NCI-H1092 (cell line): Measurements from ENCODE around the gene ATXN1.
"Not testable (repeated sequence)": the region's sequence is repeated elsewhere in the genome, so short reads cannot be mapped to it uniquely, and the experiment has no call there.

ENCODE experiments used
- DNase-seq: peaks from one replicate; lab custom pipeline; 2025; lab: John Stamatoyannopoulos, UW

Gene ATXN1

GRCh38 chr6:16639684-16640480 is 121.4 kb downstream of the ATXN1 start:
- DNase-seq, result no peak

GRCh38 chr6:16637635-16638034 is 123.6 kb downstream of the ATXN1 start:
- DNase-seq, result no peak

- no peak for DNase-seq
These were observed 125.3 kb downstream of the ATXN1 start for GRCh38 chr6:16635810-16636602.

GRCh38 chr6:16635291-16635809 is 125.9 kb downstream of the ATXN1 start:
- no peak for DNase-seq

- DNase-seq, result no peak
These were observed 126.4 kb downstream of the ATXN1 start for GRCh38 chr6:16634855-16635254.

- DNase-seq, result no peak
These were observed 127.3 kb downstream of the ATXN1 start for GRCh38 chr6:16633961-16634360.

- DNase-seq, result no peak
These were observed 127.8 kb downstream of the ATXN1 start for GRCh38 chr6:16633465-16633864.

GRCh38 chr6:16632101-16632500 is 129.2 kb downstream of the ATXN1 start:
- DNase-seq, result no peak

GRCh38 chr6:16630026-16630643 is 131.1 kb downstream of the ATXN1 start:
- DNase-seq, result no peak

GRCh38 chr6:16628580-16628979 is 132.7 kb downstream of the ATXN1 start:
- not testable (repeated sequence) for DNase-seq

GRCh38 chr6:16626650-16627049 is 134.6 kb downstream of the ATXN1 start:
- DNase-seq, result no peak

- DNase-seq, result no peak
These were observed 135.7 kb downstream of the ATXN1 start for GRCh38 chr6:16625291-16626265.

- DNase-seq, result no peak
These were observed 136.5 kb downstream of the ATXN1 start for GRCh38 chr6:16624636-16625290.

- no peak for DNase-seq
These were observed 137.5 kb downstream of the ATXN1 start for GRCh38 chr6:16623731-16624130.

GRCh38 chr6:16623029-16623653 is 138.1 kb downstream of the ATXN1 start:
- DNase-seq, result no peak

- no peak for DNase-seq
These were observed 139.1 kb downstream of the ATXN1 start for GRCh38 chr6:16622193-16622592.

GRCh38 chr6:16621002-16621401 is 140.3 kb downstream of the ATXN1 start:
- DNase-seq, result no peak

- no peak for DNase-seq
These were observed 141.5 kb downstream of the ATXN1 start for GRCh38 chr6:16619777-16620176.

- DNase-seq, result no peak
These were observed 142.3 kb downstream of the ATXN1 start for GRCh38 chr6:16618962-16619361.

- not testable (repeated sequence) for DNase-seq
These were observed 146.0 kb downstream of the ATXN1 start for GRCh38 chr6:16615215-16615614.
